Loucy (cell line): ENCODE results near the gene CNTN2.

Experiments
- H2AFZ ChIP-seq: fragments of 200-600 bp; sonication (generic); 2 replicates; pipeline ENCODE4 v1.6.0; 2016; ENCODE audit warnings: antibody characterized with exemption, mild to moderate bottlenecking, low read length, moderate library complexity
- H3F3A ChIP-seq: fragments of 200-600 bp; 2 replicates; pipeline ENCODE4 v1.6.0; 2016; ENCODE audit warnings: antibody characterized with exemption, low read depth, mild to moderate bottlenecking
- H3K27me3 ChIP-seq: fragments of 200-600 bp; sonication (generic); 2 replicates; pipeline ENCODE4 v1.6.1; 2014; ENCODE audit warnings: low read length, mild to moderate bottlenecking; ENCODE audit not compliant: insufficient read depth, poor library complexity, severe bottlenecking
- H3K36me3 ChIP-seq: fragments of 200-600 bp; sonication (generic); 2 replicates; pipeline ENCODE4 v1.6.1; 2016; ENCODE audit warnings: low read length; ENCODE audit not compliant: insufficient read depth
- H3K4me1 ChIP-seq: fragments of 200-600 bp; sonication (generic); 2 replicates; pipeline ENCODE4 v1.5.1; 2014; ENCODE audit warnings: low read length, mild to moderate bottlenecking; ENCODE audit not compliant: insufficient read depth, poor library complexity, severe bottlenecking
- H3K4me2 ChIP-seq: fragments of 200-600 bp; sonication (generic); 2 replicates; pipeline ENCODE4 v1.6.0; 2014; ENCODE audit warnings: antibody characterized with exemption, low read length, low read depth, mild to moderate bottlenecking; ENCODE audit not compliant: poor library complexity, severe bottlenecking
- H3K4me3 ChIP-seq: fragments of 200-600 bp; sonication (generic); 2 replicates; pipeline ENCODE4 v1.5.1; 2014; ENCODE audit warnings: low read length, mild to moderate bottlenecking, mixed read lengths; ENCODE audit not compliant: poor library complexity, severe bottlenecking
- H3K79me2 ChIP-seq: fragments of 200-600 bp; sonication (generic); 2 replicates; pipeline ENCODE4 v1.6.1; 2014; ENCODE audit warnings: low read length; ENCODE audit not compliant: insufficient read depth
- H3K9ac ChIP-seq: fragments of 200-600 bp; sonication (generic); 2 replicates; pipeline ENCODE4 v1.6.0; 2014; ENCODE audit warnings: mild to moderate bottlenecking, low read depth, low read length, moderate library complexity; ENCODE audit not compliant: poor library complexity, severe bottlenecking
- H3K9me2 ChIP-seq: fragments of 200-600 bp; sonication (generic); replicated peaks from 2 replicates; pipeline ENCODE4 v1.6.1; 2016; ENCODE audit warnings: low read depth, low read length, mixed read lengths
- H3K9me3 ChIP-seq: fragments of 200-600 bp; sonication (generic); 2 replicates; pipeline ENCODE4 v1.6.1; 2014; ENCODE audit warnings: mild to moderate bottlenecking, antibody characterized with exemption, low read length, low read depth; ENCODE audit not compliant: insufficient read depth
- H4K20me1 ChIP-seq: fragments of 200-600 bp; sonication (generic); 2 replicates; pipeline ENCODE4 v1.6.0; 2014; ENCODE audit warnings: antibody characterized with exemption, low read length, mild to moderate bottlenecking; ENCODE audit not compliant: insufficient read depth, poor library complexity, severe bottlenecking
- EZH2phosphoT487 ChIP-seq: fragments of 200-600 bp; IDR thresholded peaks from 2 replicates; pipeline ENCODE4 v1.6.1; 2018; ENCODE audit warnings: antibody characterized with exemption, mild to moderate bottlenecking, moderate library complexity, borderline replicate concordance
- TF ChIP-seq, protein P1 (sequence below): fragments of 200-600 bp; sonication (generic); conservative IDR thresholded peaks from 2 replicates; pipeline ENCODE4 v1.5.1; 2014; ENCODE audit warnings: mild to moderate bottlenecking, antibody characterized with exemption, low read length

The CNTN2 gene

DNA sequence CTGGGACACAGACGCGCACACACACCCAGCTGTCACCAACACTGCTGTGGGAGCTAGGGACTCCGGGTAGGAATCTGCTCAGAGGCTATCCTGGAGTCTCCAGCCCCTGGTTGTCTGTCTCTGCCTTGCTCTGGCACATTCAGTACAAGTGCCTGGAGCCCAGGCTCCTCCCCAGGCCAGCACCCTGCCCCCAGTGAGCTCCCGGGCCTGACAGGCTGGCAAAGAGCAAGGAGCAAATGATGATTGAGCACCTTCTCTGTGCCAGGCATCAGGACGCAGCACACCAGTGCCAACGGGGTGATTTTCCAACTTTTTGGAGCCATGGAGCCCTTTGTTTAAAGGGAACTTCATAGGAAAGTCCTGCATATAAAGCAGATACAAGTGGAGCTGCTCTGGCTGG, 6.5 kb downstream of the CNTN2 start:
- no peak overlapping the region for H3K4me2 ChIP-seq

DNA sequence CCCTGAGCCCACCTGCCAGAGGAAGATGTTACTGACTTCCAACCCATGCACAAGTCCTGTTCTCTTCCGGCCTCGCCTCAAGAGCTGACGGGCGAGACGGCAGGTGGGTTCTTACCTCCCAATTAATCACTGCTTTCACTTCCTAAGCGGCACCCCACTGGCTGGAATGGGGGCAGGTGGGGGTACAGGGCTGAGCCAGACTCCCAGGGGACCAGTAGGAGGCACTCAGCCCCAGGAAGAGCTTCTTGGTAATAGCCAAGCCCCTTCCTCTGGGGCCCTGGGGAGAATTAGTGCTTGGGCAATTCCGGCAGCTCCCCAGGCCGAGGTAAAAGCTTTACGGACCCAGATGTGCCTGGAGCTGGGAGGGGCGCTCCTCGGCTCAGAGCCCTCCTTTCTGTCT, 9.7 kb downstream of the CNTN2 start:
- H2AFZ ChIP-seq, result no peak overlapping the region
- no peaks in the 10 kb centered on the region for H3F3A ChIP-seq
- H4K20me1 ChIP-seq, result no peaks in the 10 kb centered on the region
- H3K9me2 ChIP-seq, result no peaks in the 10 kb centered on the region
- H3K4me2 ChIP-seq, result no peak overlapping the region
- H3K9ac ChIP-seq, result no peak overlapping the region
- H3K4me3 ChIP-seq, result no peak overlapping the region
- no peaks in the 10 kb centered on the region for H3K9me3 ChIP-seq
- no peaks in the 10 kb centered on the region for H3K27me3 ChIP-seq
- no peaks in the 10 kb centered on the region for H3K4me1 ChIP-seq
- no peak for TF ChIP-seq EZH2phosphoT487
- TF ChIP-seq, protein P1, sequence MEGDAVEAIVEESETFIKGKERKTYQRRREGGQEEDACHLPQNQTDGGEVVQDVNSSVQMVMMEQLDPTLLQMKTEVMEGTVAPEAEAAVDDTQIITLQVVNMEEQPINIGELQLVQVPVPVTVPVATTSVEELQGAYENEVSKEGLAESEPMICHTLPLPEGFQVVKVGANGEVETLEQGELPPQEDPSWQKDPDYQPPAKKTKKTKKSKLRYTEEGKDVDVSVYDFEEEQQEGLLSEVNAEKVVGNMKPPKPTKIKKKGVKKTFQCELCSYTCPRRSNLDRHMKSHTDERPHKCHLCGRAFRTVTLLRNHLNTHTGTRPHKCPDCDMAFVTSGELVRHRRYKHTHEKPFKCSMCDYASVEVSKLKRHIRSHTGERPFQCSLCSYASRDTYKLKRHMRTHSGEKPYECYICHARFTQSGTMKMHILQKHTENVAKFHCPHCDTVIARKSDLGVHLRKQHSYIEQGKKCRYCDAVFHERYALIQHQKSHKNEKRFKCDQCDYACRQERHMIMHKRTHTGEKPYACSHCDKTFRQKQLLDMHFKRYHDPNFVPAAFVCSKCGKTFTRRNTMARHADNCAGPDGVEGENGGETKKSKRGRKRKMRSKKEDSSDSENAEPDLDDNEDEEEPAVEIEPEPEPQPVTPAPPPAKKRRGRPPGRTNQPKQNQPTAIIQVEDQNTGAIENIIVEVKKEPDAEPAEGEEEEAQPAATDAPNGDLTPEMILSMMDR, result no peak
- no peaks in the 10 kb centered on the region for H3K36me3 ChIP-seq
- no peaks in the 10 kb centered on the region for H3K79me2 ChIP-seq

More for the DNA sequence above, 6.5 kb downstream of the CNTN2 start:
- Histone ChIP-seq H2AFZ (no peak overlapping the region), H3K79me2 (no peaks in the 10 kb centered on the region), H3K9me3 (no peaks in the 10 kb centered on the region), H3F3A (no peaks in the 10 kb centered on the region), H3K36me3 (no peaks in the 10 kb centered on the region), H3K9me2 (no peaks in the 10 kb centered on the region), H3K4me3 (no peak overlapping the region), H3K27me3 (no peaks in the 10 kb centered on the region), H4K20me1 (no peaks in the 10 kb centered on the region), H3K4me1 (no peaks in the 10 kb centered on the region), H3K9ac (no peak overlapping the region)
- TF ChIP-seq, protein P1, result no peak
- TF ChIP-seq EZH2phosphoT487, result no peak

DNA sequence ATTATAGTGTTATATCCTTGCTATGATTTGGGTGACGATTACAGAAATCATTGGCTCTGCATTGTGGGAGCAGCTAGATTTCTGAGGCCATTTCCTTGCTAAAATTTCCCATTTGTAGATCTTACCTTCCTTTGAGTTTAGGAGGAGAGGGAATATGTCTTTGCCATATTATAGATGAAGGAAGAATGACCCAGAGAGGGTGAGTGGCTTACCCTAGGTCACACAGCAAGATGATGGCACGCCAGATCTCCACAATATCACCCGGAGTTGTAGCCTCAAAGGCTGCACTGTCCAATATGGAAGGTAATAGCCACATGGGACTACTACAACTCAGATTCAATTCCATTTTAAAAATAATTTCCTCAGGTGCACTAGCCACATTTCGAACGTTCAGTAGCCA, 10.3 kb downstream of the CNTN2 start:
- H3F3A ChIP-seq, result no peaks in the 10 kb centered on the region
- no peaks in the 10 kb centered on the region for H3K79me2 ChIP-seq
- no peaks in the 10 kb centered on the region for H3K9me3 ChIP-seq
- no peak overlapping the region for H3K9ac ChIP-seq
- H3K4me1 ChIP-seq, result no peaks in the 10 kb centered on the region
- H2AFZ ChIP-seq, result no peak overlapping the region
- H4K20me1 ChIP-seq, result no peaks in the 10 kb centered on the region
- no peak overlapping the region for H3K4me2 ChIP-seq
- no peaks in the 10 kb centered on the region for H3K9me2 ChIP-seq
- H3K36me3 ChIP-seq, result no peaks in the 10 kb centered on the region
- no peaks in the 10 kb centered on the region for H3K27me3 ChIP-seq
- TF ChIP-seq, protein P1, result no peak
- no peak for TF ChIP-seq EZH2phosphoT487
- no peak overlapping the region for H3K4me3 ChIP-seq
